ENCODE data around the gene HECTD4. TPM values are rescaled to one million over a fixed set of nuclear protein-coding genes. Genes with fewer than 3 reads are reported as not detected.
A peak's percentile ranks its signal among the peaks of the same experiment; 100 is the strongest.

Gene HECTD4
- total RNA-seq: 40.7 to 57.0 TPM (median 42.7 TPM) in 3 replicates
- long read RNA-seq, partial matches to known transcripts: 9 of 16 reads
- long read RNA-seq, other reads (novel, unspliced or antisense): 7 of 16 reads

GRCh38 chr12:112381883-112382796 is at the start of gene HECTD4:
Gene HECTD4, minus strand, starts transcription at chr12:112382431. Its CDS starts 303 bp downstream, at chr12:112382128.
- Mint-ChIP-seq H3K36me3 (ENCODE audit: low read depth) (no peaks in the 10 kb centered on the region), H3K4me3 (ENCODE audit: unreplicated experiment) (peak within 1 kb of the TSS; percentile 87), H3K27ac (ENCODE audit: unreplicated experiment) (peak within 1 kb of the TSS; percentile 92), H3K9me3 (ENCODE audit: low read depth) (no peaks in the 10 kb centered on the region), H3K4me1 (ENCODE audit: low read depth) (peaks cover 22% of the 10 kb centered on the region), H3K27me3 (ENCODE audit: low read depth) (no peaks in the 10 kb centered on the region)
- DNase-seq (ENCODE audit: low spot score): peak; percentile 97
- no peak for TF ChIP-seq CTCF (IDR thresholded peaks at IDR 0.05)

- Mint-ChIP-seq H3K9me3 (ENCODE audit: low read depth) (no peaks in the 10 kb centered on the region), H3K4me3 (ENCODE audit: unreplicated experiment) (no peak overlapping the region), H3K4me1 (ENCODE audit: low read depth) (peaks cover 7% of the 10 kb centered on the region), H3K36me3 (ENCODE audit: low read depth) (no peaks in the 10 kb centered on the region), H3K27me3 (ENCODE audit: low read depth) (no peaks in the 10 kb centered on the region), H3K27ac (ENCODE audit: unreplicated experiment) (no peak overlapping the region)
- DNase-seq (ENCODE audit: low spot score): no peak
- no peak for TF ChIP-seq CTCF (IDR thresholded peaks at IDR 0.05)
Observed at GRCh38 chr12:112431965-112432364, 49.7 kb upstream of the HECTD4 start.

GRCh38 chr12:112430929-112431328 is 48.7 kb upstream of the HECTD4 start:
- no peak for DNase-seq (ENCODE audit: low spot score)
- no peaks in the 10 kb centered on the region for H3K27me3 Mint-ChIP-seq (ENCODE audit: low read depth)
- no peak for TF ChIP-seq CTCF (IDR thresholded peaks at IDR 0.05)
- no peak overlapping the region for H3K4me3 Mint-ChIP-seq (ENCODE audit: unreplicated experiment)
- no peak overlapping the region for H3K27ac Mint-ChIP-seq (ENCODE audit: unreplicated experiment)
- H3K9me3 Mint-ChIP-seq (ENCODE audit: low read depth): no peaks in the 10 kb centered on the region
- no peaks in the 10 kb centered on the region for H3K4me1 Mint-ChIP-seq (ENCODE audit: low read depth)
- H3K36me3 Mint-ChIP-seq (ENCODE audit: low read depth): no peaks in the 10 kb centered on the region

GRCh38 chr12:112427760-112428159 is 45.5 kb upstream of the HECTD4 start:
- Mint-ChIP-seq H3K4me1 (ENCODE audit: low read depth) (peaks cover 10% of the 10 kb centered on the region), H3K36me3 (ENCODE audit: low read depth) (no peaks in the 10 kb centered on the region), H3K4me3 (ENCODE audit: unreplicated experiment) (no peak overlapping the region), H3K27ac (ENCODE audit: unreplicated experiment) (no peak overlapping the region), H3K9me3 (ENCODE audit: low read depth) (no peaks in the 10 kb centered on the region), H3K27me3 (ENCODE audit: low read depth) (no peaks in the 10 kb centered on the region)
- no peak for DNase-seq (ENCODE audit: low spot score)
- no peak for TF ChIP-seq CTCF (IDR thresholded peaks at IDR 0.05)

- H3K4me1 Mint-ChIP-seq (ENCODE audit: low read depth): peaks cover 25% of the 10 kb centered on the region
- no peak for DNase-seq (ENCODE audit: low spot score)
- no peak for TF ChIP-seq CTCF (IDR thresholded peaks at IDR 0.05)
- no peaks in the 10 kb centered on the region for H3K36me3 Mint-ChIP-seq (ENCODE audit: low read depth)
- H3K9me3 Mint-ChIP-seq (ENCODE audit: low read depth): no peaks in the 10 kb centered on the region
- H3K27me3 Mint-ChIP-seq (ENCODE audit: low read depth): no peaks in the 10 kb centered on the region
- H3K27ac Mint-ChIP-seq (ENCODE audit: unreplicated experiment): no peak overlapping the region
- no peak overlapping the region for H3K4me3 Mint-ChIP-seq (ENCODE audit: unreplicated experiment)
Observed at GRCh38 chr12:112425582-112426382, 43.6 kb upstream of the HECTD4 start.
